GM20431 (cell line): Measurements from ENCODE around the gene FAM163B.

Source experiments
- in situ Hi-C: fragments of 300-500 bp; cut with MseI, MboI; formaldehyde crosslinking; loops from one replicate; pipeline ENCODE4 v1.15.0; 2020; ENCODE audit warnings: low sequenced_read_pairs; ENCODE audit not compliant: unreplicated experiment

The FAM163B gene

DNA sequence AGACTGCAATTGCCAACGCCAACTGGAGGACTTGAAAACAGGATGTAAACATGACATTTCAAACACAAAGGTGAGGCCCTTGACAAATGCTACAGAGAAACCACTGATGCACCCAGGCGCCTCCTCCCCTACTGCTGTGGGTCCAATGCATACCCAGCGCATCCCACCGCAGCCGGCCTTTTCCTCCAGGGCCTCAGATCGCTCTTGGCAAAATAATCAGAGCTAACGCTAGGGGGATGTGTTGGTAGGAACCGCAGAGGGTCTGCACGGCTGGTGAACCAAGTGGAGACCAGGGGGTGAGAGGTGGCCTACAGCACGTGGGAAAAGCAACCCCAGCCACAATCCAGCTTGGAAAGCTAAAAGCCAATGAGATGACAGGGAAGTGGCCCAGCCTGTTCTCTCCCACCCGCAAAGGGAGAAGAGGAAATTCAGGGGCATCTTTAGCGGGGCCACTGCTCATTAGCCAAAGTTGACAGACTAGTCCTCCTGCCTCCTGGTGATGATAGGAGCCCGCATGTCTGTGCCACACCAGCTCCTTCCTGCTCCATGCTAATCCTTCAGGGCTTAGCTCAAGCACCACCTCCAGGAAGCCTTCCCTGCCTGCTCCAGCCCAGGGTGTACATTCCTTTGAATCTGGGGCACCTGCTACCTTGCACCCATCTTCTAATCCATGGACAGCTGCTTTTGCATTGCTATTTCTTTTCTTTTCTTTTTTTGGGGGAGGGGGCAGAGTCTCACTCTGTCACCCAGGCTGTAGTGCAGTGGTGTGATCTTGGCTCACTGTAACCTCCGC lies 5.9 kb downstream of the FAM163B start:
- in situ Hi-C loops: no loop called here

DNA sequence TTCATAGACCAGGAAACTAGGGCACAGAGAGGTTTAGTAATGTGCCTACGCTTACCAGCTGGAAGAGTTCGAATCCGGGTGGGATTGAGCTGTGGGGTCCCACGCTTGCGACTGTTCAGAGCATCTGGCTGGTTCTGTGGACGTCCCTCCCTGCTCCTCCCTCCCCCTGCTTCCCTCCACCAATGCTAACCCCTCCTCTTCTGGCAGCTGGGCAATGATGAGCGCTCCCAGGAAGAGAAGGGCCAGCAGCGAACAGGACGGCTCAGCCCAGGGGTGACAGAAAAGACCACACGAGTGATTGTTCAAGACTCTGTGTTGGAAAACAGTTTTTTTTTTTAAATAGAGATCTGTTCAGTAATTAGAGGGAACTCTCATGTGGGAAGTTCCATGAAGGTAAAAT lies 6.9 kb downstream of the FAM163B start:
- in situ Hi-C loops: no loop called here

DNA sequence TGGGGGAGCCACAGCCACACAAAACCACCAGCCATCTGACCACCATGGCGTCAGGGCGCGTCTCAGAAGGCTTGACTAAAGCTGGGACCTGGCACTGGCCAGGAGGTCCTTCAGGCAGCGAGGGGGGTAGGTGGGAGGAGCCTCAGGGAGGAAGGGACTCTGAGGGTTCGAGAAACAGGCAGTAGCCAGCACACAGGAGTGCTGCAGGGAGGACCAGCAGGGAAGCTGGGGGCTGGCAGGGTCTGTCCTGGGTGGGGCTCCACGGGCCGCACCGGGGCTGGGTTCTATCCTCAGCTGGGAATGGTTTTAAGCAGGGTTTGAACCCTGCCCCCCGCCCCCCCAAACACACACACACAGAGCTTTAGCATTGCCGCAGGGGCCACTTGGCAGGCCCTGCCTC lies 7.4 kb downstream of the FAM163B start:
- in situ Hi-C loops: no loop called here

DNA sequence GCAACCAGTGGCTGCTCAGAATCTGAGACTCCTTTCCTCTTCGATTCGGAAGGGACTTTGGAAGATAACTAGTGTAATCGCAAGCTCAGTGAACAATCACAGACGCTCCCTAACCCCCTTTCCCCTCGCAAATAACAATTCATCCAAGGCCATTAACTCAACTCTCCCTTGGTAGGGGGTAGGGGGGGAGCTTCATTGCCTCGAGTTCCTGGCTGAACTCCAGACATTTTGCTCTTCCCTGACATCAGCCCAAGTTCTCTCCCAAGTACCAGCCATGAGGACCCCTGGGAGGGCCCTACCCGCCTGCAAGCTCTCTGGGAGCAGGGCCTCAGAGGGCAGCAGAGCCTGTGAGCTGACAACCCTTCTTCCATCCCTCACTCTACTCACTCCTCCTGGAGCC lies 8.4 kb downstream of the FAM163B start:
- in situ Hi-C loops: no loop called here

DNA sequence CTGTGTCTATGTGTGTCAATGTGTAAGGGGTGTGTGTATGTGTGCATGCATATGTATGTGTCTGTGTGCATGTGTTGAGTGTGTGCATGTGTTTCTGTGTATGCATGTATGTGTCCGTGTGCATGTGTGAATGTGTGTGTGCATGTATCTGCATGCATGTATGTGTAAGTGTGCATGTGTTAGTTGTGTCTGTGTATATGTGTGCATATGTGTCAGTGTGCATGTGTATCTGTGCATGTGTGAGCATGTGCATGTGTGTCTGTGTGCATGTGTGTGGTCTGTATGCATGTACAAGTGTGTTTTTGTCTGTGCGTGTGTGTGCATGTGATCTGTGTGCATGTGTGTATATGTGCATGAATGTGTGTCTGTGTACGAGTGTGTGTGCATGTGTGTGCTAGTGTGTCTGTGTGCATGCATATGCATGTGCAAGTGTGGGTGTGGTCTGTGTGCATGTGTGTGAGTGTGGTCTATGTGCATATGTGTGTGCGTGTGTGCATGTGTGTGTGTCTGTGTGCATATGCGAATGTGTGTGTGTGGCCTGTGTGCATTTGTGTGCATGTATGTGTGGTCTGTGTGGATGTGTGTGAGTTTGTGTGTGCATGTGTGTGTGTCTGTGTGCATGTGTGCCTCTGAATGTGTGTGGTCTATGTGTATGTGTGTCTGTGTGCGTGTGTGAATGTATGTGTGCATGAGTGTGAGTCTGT lies 9.6 kb downstream of the FAM163B start:
- in situ Hi-C loops: no loop called here

DNA sequence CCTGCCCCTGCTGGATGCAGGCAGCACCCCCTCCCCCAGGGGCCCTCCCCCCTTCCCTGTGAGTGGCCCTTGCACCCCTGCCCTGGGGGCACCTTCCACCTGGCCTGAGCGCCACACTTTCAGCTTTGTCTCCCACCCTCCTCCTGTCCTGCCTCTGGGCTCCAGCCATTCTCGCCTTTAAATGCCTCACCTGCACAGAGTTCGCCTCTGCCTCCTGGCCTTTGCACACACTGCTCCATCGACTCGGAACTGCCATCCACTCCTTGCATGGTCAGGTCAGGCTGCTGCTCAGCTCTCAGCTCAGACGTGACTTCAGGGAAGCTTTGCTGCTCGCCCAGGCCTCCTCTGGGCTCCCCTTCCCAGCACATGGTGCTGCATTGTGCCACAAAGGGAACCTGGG lies 10.2 kb downstream of the FAM163B start:
- in situ Hi-C loops: no loop called here

DNA sequence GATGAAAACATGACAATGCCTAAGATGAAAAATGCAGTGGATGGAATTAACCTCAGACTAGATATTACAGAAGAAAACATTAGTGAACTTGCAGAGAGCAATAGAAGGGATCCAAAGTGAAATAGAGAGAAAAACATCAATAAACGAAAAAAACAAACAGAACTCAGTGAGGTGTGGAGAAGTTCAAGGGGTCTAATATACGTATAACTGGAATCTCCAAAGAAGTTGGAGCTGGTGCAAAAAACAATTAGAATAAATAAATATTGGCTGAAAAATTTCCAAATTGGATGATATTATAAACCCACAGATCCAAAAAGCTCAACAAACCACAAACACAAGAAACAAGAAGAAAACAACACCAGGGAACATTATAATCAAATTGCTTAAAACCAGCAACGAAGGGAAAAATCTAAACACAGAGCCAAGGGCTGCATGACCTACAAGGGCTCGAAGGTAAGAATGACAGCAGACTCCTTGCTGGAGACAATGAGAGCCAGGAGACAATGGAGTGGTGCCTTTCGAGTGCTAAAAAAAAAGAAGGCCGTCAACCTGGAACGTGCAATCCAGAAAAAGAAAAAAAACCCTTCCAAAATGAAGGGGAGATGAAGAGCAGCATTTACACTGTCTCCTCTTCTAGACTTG lies 11.8 kb downstream of the FAM163B start:
- in situ Hi-C loops: no loop called here

DNA sequence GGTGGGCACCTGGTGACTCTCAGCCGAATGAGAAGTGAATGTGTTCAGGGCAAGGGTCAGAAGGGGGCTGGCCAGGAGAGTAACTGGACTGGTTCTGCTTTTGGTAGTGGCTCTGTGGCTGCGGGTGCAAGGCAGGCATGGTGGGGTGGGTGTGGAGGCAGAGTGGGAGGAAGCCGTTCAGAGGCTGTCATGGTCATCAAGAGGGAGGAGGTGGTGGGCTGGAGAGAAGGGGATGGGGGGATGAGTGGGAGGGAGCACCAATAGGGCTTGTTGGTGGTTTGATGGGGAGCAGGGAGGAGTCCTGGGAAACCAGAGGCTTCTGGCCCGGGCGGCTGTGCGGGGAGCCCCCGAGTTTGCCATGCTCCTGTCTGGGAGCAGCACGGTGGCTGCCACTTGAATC lies 13.3 kb downstream of the FAM163B start:
- in situ Hi-C loops: no loop called here

DNA sequence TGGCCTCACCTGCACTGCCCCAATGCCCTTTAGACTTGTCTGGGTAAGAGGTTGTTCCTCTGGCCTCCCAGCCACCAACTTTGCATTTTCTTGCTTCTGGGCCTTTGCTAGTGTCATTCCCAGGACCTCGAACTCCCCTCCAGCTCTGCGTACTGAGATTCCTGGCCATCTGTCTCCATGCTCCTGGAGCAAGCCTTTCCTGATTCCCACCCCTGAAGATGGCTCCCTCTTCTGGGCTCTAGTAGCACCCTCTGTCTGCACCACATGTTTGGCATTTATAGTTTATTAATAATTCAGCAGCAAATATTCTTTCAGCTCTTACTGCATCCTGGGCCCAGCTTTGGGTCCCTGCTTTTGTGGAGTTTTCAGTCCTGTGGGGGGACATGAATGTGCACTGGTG lies 14.9 kb downstream of the FAM163B start:
- in situ Hi-C loops: no loop called here

DNA sequence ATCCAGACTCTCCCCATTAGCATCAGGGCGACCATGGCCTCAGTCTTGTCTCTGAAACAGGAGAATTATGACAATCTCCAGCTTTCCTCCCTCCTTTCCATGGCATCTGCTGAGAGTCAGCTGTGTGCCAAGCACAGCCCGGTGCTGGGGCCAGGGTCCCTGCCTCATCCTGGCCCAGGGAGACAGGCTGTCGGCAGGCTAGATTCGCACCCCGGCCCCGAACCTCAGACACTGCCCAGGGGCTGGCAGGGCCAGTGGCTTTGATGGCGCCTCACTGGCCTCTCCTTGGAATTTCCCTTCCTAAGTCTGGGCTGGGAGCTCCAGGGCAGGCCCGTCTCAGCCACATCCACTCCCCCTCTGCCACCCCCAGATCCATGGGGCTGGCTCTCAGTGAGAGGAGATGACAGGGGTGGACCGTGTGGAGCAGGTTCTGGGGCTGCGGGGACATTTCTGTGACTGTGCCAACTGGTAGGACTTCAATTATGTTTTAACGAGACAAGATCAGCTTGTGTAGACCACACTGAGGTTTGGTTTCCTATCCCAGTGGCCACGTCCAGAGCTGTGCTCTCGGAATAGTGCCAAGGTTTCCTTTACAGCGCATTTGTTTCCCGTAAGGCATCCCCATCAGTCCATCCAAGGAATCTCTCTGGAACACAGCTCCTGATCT lies 15.5 kb downstream of the FAM163B start:
- in situ Hi-C loops: no loop called here

DNA sequence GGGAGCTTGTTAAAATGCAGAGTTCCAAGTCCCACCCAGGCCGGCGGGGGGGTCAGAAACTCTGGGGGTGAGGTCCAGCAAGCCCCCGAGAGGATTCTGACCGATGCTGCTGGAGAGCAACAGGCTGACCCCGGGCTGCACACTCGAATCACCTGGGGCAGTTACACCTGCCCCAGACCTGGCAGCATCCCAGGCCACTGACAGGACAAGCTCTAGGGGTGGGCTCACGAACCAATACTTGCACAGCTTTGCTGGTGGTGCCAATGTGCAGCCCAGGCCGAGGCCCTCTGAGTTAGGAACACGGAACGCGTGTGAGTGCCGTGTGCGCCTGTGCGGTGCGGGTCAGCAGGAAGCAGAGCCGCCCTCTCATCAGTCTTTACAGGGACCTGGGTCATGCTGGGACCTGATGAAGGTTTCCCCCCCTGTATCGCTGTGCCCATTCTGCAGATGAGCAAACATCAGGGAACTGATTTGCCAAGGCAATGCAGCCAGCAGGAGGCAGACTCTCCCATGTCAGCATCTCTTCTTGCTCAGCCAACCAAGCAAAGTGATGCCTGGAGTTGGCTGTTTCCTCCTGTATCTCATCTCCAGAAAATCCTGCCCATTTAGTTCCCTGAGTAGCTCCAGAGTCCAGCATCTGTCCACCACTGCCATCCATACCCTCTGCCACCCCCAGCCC lies 16.3 kb downstream of the FAM163B start:
- in situ Hi-C loops: no loop called here

DNA sequence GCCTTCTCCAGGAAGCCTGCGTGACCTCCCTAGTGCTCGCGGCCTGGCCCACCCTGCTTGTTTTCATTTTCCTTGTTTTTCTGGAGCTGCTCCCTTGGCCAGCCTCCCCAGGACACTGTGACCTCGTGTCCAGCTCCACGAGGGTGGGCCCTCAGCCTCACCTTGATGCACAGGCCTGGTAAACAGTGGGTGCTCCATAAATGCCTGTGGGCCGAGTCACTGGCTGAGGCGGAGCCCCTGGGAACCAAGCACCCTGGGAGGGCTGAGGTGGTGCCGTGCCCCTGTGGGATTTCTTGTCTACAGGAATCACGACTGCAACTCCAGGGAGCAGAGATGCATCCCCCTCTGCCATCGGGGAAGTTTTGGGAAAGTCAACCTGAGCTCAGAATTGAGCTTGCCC lies 17.2 kb downstream of the FAM163B start:
- in situ Hi-C loops: no loop called here

DNA sequence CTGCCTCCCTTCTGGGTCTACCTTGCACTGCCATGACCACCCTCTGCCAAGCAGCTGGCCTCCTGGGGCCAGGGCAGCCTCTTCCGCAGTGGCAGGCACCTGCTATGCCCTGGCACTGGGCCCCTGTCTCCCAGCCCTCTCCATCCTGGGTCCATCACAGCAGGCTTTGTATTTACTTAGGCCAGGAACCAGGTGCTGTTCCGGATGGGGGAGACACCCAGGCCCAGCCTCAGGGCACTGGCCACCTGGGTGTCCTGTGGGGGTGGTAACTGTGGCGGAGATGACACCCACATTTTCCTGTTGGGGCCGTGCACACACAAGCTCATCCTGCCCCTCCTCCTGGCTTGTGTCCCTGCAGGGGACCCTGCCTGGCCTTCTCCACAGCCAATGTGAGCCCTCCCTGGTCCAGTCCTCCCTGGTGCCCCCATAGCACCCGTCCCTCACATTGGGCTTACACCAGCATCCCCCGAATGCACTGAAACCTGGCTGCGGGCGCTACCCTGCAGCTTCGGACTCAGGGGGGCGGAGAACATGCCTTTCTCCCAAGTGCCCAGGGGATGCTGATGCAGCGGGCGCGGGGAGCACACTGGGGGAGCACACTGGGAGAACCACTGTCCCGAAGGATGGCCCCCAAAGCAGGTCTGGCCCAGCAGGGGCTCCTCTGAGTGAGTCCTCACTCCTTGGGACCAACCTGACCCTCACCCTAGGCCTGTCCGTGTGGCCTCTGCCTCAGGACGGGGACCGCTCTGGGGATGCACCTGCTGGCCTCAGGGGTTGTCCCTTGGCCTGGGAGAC lies 17.9 kb downstream of the FAM163B start:
- in situ Hi-C loops: no loop called here

DNA sequence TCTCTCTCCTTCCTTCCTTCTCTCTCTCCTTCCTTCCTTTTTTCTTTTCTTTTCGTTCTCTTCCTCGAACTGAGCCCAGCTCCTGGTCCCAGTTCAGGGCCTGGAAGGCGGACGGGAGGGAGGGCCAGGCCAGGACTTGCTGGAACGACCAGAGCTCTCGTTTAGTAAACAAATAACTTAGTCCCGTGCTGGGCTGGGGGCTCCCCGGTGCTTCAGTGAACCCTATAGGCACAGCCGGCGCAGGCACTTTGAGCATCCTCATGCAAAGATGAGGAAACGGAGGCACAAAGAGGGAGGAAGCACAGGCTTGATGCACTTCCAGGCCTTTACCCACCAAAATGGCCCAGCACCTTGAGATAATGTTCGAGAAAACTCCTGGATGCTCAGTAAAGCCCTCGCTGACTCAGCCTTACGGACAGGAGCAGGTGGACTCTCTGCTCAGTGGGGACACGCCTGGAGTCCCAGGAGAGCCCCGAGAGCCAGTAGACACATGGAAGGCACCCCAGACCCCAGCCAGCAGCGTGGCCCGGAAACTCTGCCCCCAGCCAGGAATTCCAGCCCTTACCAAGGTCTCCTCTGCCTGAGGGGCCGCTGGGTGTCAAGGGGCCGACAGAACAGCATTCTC lies 18.8 kb downstream of the FAM163B start:
- in situ Hi-C loops: no loop called here

DNA sequence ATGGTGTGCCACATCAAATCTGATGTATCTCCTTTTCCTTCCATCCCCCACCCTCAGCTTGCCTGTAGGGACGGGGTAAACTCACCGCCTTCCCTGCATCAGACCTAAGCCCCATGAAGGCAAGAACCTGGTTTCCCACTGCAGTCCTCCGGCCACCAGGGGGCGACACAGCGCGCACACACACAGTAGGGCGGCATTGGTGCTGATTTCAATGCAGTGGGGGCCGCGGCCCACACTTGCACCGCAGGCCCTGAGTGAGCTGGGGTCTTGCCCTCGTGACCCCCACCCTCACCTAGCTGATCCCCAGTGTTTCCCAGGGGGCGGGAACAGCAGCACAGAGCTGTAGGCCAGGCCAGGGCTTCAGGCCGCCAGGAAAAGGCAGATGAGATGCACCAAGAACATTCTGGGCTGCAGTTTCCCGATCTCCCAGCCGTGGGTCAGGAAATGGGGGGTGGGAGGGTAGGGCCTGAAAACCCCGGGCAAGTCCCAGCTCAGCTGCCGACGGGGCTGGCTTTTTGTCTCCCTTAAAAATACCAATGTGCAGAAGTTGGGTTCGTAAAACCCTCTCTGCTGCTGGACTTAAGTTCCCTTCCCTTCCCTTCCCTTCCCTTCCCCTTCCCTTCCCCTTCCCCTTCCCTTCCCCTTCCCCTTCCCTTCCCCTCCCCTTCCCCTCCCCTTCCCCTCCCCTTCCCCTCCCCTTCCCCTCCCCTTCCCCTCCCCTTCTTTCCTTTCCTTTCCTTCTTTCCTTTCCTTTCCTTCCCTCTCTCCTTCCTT lies 19.5 kb downstream of the FAM163B start:
- in situ Hi-C loops: no loop called here

DNA sequence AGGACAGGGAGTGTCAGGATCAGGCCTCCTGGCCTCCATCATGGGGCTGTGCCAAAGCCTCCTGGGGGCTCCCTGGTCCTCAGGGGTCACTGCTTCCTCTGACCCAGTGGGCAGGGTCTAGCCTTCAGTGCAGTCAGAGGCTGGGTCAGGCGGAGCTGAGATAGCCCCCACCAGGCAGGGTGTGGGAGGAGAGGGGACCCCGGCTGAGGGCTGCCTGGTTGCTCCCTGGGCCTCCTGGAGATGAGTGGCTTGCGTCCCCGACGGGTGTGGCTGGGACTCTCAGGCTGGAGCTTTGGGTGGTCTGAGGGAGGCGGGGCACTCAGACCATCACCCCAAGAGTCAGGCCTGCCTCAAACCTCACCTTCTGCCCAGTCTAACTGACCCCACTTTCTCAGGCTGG lies 21.7 kb downstream of the FAM163B start:
- in situ Hi-C loops: no loop called here

DNA sequence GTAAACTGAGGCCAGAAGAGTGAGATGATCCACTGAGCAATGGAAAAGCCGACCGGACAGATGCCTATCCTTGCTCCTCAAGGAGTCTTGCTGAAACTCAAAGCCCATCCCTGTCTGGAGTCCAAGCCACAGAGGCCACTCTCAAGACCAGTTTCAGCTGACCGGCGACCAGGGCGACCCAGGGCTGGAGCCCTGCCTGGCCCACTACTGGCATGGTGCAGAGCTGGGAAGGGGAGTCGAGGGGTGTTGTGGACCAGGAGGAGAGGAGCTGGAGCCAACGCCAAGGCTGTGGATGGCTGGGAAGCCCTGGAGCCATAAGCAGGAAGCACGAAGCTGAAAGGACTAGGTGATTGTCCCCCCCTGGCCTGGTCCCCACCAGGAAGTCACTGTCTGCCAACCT lies 22.1 kb downstream of the FAM163B start:
- in situ Hi-C loops: no loop called here
